ENCODE results near the gene PRADC1. TPM values are rescaled to one million over a fixed set of nuclear protein-coding genes. Genes with fewer than 3 reads are reported as not detected.

PRADC1 gene
- total RNA-seq, result 4.4 TPM

GRCh38 chr2:73233154-73233931 lies at the start of gene PRADC1:
TSS of gene PRADC1 (minus strand) at chr2:73233239. CDS start at chr2:73233160, 79 bp downstream.
- H3K4me3 ChIP-seq (ENCODE audit: low read length), result peak within 1 kb of the TSS; percentile 71
- peaks cover 24% of the 10 kb centered on the region for H3K4me1 ChIP-seq (ENCODE audit: insufficient read depth, low read length)
- H3K27me3 ChIP-seq (ENCODE audit: insufficient read depth, low read length), result no peaks in the 10 kb centered on the region
- no peaks in the 10 kb centered on the region for H3K9me3 ChIP-seq (ENCODE audit: low read depth, low read length)

- peaks cover 27% of the 10 kb centered on the region for H3K4me1 ChIP-seq (ENCODE audit: insufficient read depth, low read length)
- H3K27me3 ChIP-seq (ENCODE audit: insufficient read depth, low read length), result no peaks in the 10 kb centered on the region
- no peaks in the 10 kb centered on the region for H3K9me3 ChIP-seq (ENCODE audit: low read depth, low read length)
- no peak overlapping the region for H3K4me3 ChIP-seq (ENCODE audit: low read length)
Measured at GRCh38 chr2:73281244-73281643, 48.2 kb upstream of the PRADC1 start.

GRCh38 chr2:73279852-73280251 lies 46.8 kb upstream of the PRADC1 start:
- H3K4me3 ChIP-seq (ENCODE audit: low read length), result no peak overlapping the region
- H3K9me3 ChIP-seq (ENCODE audit: low read depth, low read length), result no peaks in the 10 kb centered on the region
- H3K27me3 ChIP-seq (ENCODE audit: insufficient read depth, low read length), result no peaks in the 10 kb centered on the region
- peaks cover 13% of the 10 kb centered on the region for H3K4me1 ChIP-seq (ENCODE audit: insufficient read depth, low read length)

GRCh38 chr2:73272270-73272669 lies 39.2 kb upstream of the PRADC1 start:
- Histone ChIP-seq H3K9me3 (ENCODE audit: low read depth, low read length) (no peaks in the 10 kb centered on the region), H3K27me3 (ENCODE audit: insufficient read depth, low read length) (no peaks in the 10 kb centered on the region), H3K4me3 (ENCODE audit: low read length) (no peak overlapping the region), H3K4me1 (ENCODE audit: insufficient read depth, low read length) (peaks cover 10% of the 10 kb centered on the region)

GRCh38 chr2:73269686-73270465 lies 36.8 kb upstream of the PRADC1 start:
- Histone ChIP-seq H3K4me3 (ENCODE audit: low read length) (peak overlapping the region; percentile 27), H3K4me1 (ENCODE audit: insufficient read depth, low read length) (peaks cover 10% of the 10 kb centered on the region), H3K9me3 (ENCODE audit: low read depth, low read length) (no peaks in the 10 kb centered on the region), H3K27me3 (ENCODE audit: insufficient read depth, low read length) (no peaks in the 10 kb centered on the region)

GRCh38 chr2:73268830-73269685 lies 36.0 kb upstream of the PRADC1 start:
- Histone ChIP-seq H3K4me1 (ENCODE audit: insufficient read depth, low read length) (peaks cover 10% of the 10 kb centered on the region), H3K9me3 (ENCODE audit: low read depth, low read length) (no peaks in the 10 kb centered on the region), H3K4me3 (ENCODE audit: low read length) (peak overlapping the region; percentile 27), H3K27me3 (ENCODE audit: insufficient read depth, low read length) (no peaks in the 10 kb centered on the region)

GRCh38 chr2:73268366-73268829 lies 35.4 kb upstream of the PRADC1 start:
- Histone ChIP-seq H3K4me1 (ENCODE audit: insufficient read depth, low read length) (peaks cover 10% of the 10 kb centered on the region), H3K4me3 (ENCODE audit: low read length) (no peak overlapping the region), H3K27me3 (ENCODE audit: insufficient read depth, low read length) (no peaks in the 10 kb centered on the region), H3K9me3 (ENCODE audit: low read depth, low read length) (no peaks in the 10 kb centered on the region)

- no peak overlapping the region for H3K4me3 ChIP-seq (ENCODE audit: low read length)
- no peaks in the 10 kb centered on the region for H3K27me3 ChIP-seq (ENCODE audit: insufficient read depth, low read length)
- no peaks in the 10 kb centered on the region for H3K9me3 ChIP-seq (ENCODE audit: low read depth, low read length)
- peaks cover 10% of the 10 kb centered on the region for H3K4me1 ChIP-seq (ENCODE audit: insufficient read depth, low read length)
Measured at GRCh38 chr2:73267008-73267407, 34.0 kb upstream of the PRADC1 start.

GRCh38 chr2:73266061-73266901 lies 33.2 kb upstream of the PRADC1 start:
- Histone ChIP-seq H3K4me3 (ENCODE audit: low read length) (no peak overlapping the region), H3K9me3 (ENCODE audit: low read depth, low read length) (no peaks in the 10 kb centered on the region), H3K4me1 (ENCODE audit: insufficient read depth, low read length) (peaks cover 10% of the 10 kb centered on the region), H3K27me3 (ENCODE audit: insufficient read depth, low read length) (no peaks in the 10 kb centered on the region)

- Histone ChIP-seq H3K4me1 (ENCODE audit: insufficient read depth, low read length) (peaks cover 10% of the 10 kb centered on the region), H3K9me3 (ENCODE audit: low read depth, low read length) (no peaks in the 10 kb centered on the region), H3K27me3 (ENCODE audit: insufficient read depth, low read length) (no peaks in the 10 kb centered on the region), H3K4me3 (ENCODE audit: low read length) (no peak overlapping the region)
Measured at GRCh38 chr2:73265298-73266060, 32.4 kb upstream of the PRADC1 start.

GRCh38 chr2:73264783-73265182 lies 31.7 kb upstream of the PRADC1 start:
- Histone ChIP-seq H3K27me3 (ENCODE audit: insufficient read depth, low read length) (no peaks in the 10 kb centered on the region), H3K4me3 (ENCODE audit: low read length) (no peak overlapping the region), H3K9me3 (ENCODE audit: low read depth, low read length) (no peaks in the 10 kb centered on the region), H3K4me1 (ENCODE audit: insufficient read depth, low read length) (peaks cover 9% of the 10 kb centered on the region)

- peaks cover 6% of the 10 kb centered on the region for H3K4me1 ChIP-seq (ENCODE audit: insufficient read depth, low read length)
- H3K4me3 ChIP-seq (ENCODE audit: low read length), result no peak overlapping the region
- H3K9me3 ChIP-seq (ENCODE audit: low read depth, low read length), result no peaks in the 10 kb centered on the region
- no peaks in the 10 kb centered on the region for H3K27me3 ChIP-seq (ENCODE audit: insufficient read depth, low read length)
Measured at GRCh38 chr2:73264332-73264606, 31.2 kb upstream of the PRADC1 start.

- Histone ChIP-seq H3K27me3 (ENCODE audit: insufficient read depth, low read length) (no peaks in the 10 kb centered on the region), H3K4me3 (ENCODE audit: low read length) (no peak overlapping the region), H3K4me1 (ENCODE audit: insufficient read depth, low read length) (peaks cover 3% of the 10 kb centered on the region), H3K9me3 (ENCODE audit: low read depth, low read length) (no peaks in the 10 kb centered on the region)
Measured at GRCh38 chr2:73263540-73264331, 30.7 kb upstream of the PRADC1 start.
